GM19455 (cell line): ENCODE data around the gene CD14.
"Not testable (repeated sequence)": the region's sequence is repeated elsewhere in the genome, so short reads cannot be mapped to it uniquely, and the experiment has no call there.

Source experiments
- ATAC-seq: cut with Tn5 transposase; IDR thresholded peaks from one replicate; pipeline ENCODE4 v1.9.1; 2021; ENCODE audit not compliant: unreplicated experiment

The CD14 gene

DNA sequence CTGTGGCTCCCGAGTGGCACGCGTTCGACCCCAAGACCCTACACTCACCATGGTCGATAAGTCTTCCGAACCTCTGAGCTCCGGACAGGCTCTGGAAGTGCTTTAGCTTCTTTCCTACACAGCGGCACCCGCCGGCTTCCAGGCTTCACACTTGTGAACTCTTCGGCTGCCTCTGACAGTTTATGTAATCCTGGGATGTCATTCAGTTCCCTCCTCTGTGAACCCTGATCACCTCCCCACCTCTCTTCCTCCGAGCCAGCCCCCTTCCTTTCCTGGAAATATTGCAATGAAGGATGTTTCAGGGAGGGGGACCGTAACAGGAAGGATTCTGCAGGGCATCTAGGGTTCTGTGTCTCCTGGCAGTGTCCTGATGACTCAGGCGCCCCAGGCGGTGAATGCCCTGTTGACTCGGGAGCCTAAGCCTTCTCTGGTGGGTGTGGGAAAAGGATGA is at the start of gene CD14:
TSS of gene CD14 (minus strand) at position 155 of the 451 bp plus-strand sequence. CDS start at position 51, 104 bp downstream.
- ATAC-seq: peak; percentile 31

DNA sequence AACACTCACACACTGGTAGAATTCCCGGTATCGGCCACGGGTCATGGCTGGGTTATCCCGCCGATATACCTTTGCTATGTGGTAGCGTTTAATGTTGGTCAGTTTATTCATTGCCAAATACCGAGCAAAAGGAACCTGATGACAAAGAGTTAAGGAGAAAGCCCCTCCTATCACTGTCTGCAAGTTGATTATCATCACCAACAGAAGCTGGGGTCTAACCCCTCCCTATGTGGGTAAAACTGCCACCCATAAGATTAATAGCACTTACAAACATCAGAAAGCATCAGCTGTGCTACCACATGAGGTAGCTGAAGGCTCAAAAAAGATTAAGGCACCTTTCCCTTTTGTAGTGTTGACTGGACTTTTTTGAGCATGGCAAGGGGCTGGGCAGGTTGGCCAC is 46.0 kb upstream of the CD14 start:
- ATAC-seq: no peak

DNA sequence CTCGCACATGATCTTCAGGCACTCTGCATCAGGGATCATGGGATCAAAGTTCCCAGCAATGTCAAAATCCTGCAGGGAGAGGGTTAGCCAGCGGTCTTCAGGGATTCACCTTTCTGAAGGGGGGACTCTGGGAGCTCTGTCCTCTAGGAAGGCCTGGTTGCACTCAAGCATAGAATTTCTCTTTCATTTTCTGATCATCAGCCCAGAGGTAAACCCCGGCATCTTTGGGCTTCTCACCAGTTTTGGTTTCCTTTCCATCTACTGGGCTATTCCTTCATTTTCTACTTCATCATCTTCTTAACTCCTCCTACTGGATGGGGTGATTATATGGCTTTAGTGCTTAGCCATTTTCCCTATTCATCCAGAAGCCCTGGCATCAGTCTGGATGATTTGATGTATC is 45.0 kb upstream of the CD14 start:
- no peak for ATAC-seq

DNA sequence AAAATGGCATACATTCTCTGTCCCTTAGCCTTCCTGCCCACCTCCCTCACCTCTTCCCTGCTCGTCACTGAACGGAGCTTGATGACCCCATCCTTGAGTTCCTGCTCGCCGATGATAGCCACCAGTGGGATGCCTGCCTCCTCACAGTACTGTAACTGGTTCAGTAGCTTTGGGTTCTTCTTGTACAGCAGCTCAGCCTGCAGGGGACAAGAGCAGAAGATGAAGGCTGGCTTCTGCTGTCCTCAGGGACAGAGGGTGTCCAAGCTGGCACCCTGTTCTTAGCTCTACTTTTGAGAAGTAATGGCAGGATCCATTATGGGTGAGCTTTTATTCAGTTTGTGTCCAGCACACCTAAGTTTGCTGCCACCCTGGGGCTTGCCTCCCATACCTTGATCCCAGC is 41.7 kb upstream of the CD14 start:
- ATAC-seq: no peak

DNA sequence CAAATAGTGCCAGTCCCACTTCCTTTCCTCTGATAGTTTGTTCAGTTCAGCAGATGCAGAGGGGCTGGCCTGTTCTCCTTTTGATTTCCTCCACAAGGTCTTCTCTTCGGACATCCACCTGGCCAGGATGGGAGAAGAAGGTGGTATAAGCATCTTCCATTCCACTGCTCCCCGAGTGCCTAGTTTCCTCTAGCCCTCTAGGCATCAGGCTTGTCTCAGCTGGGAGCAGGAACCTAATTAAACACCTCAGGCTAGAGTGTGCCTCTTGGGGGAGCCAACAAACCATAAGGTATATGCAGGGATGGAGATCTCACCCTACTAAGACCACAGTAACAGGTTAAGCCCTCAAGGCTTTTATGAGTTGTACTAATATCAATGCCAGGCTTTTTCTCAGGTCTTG is 41.2 kb upstream of the CD14 start:
- no peak for ATAC-seq

DNA sequence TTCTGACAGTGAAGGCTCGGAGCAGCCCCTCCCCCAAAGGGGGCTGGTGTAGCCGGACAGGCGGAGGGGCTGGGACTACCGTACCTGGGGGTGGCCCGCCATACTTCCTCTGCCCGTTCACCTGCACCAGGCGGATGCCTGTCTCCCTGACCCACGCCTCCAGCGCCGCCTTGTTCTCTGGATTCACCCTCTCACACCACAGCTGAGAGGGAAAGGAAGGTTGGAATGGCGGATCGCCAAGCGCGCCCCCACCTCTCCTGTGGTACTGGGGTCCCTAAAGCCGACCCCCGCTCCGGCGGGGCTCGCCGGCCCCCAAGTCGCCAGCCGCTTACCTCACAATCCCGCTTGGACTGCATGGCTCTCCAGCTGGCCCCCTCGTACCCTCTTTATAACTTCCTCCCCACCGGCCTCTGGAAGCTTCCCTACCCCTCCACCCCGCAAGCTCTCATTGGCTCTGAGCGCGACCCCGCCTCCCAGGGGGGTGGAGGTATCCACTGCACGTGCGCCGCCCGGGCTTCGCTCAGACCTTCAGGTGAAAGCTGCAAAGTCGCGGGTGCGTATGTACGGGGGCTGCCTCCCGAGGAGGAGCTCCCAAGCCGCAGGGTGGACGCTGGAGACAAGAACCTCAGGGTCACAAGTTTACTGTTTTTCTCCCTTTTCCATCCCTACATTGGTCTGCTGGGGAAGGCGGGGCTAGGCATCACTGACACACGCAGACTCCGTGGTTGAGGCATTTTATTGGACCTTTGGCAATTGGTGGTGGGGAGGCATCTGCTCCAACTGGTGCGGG is 40.4 kb upstream of the CD14 start, which contains the start of gene DND1:
TSS of gene DND1 (minus strand) at position 390 of the 790 bp plus-strand sequence. CDS start at position 356, 34 bp downstream.
- ATAC-seq: no peak

DNA sequence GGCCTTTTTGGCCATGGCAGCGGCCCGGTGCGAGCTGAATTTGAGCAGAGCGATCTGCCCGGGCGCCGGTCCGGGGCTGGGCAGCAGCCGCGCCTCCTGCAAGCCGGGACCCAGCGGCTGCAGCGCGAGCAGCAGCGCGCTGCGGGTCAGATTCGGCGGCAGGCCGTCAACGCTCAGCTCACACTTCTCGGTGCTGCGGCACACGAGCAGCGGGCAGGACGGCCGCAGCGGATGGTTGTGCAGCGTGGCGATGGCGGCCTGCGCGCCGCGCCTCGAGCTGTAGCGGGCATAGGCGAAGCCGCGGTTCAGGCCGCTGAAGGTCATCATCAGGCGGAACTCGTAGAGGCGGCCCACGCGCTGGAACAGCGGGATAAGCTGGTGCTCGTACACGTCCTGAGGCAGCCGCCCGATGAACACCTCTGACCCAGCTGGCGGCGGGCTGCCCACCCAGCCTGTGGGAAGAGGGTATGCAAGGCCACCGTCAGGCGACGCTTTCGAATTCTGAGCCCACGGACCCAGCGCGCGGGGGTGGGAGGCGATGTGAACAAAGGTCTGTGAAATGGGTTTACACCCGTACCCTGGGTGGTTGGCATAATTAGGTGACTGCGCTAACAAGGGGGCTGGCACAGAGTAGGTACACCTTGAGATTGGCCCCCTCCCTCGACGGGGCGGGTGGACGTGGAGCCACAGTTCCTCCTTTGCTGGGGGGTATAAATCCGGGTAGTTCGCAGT is 39.6 kb upstream of the CD14 start:
- no peak for ATAC-seq

DNA sequence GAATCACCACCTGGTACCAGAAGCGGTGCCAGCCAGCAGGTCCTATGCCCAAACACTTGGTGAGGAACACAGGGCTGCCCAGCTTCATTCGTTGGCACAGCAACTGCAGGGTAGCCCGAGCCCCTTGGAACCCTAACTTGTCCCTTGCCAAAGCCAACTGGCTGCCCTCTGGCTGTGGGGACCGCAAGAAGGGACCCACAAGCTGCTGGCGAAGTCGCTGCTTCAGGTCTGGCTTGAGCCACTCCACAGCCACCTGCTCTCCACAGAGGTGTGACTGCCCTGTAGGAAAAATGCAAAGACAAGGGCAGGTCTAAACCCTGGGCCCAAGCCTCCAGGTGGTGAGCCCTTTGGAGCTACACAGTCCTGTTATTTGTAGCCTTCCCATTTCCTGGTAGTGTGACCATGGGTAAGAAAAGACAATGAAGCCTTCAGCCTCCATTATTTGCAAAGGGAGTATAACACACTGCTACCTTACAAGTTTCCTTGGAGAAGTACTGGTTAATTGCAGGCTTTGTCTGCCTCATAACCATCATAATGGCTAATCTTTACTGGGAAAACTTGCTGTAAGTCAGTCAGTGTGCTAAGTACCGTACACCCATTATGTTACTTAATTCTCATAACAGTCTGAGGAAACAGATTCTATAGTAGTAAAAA is 38.6 kb upstream of the CD14 start:
- ATAC-seq: no peak

DNA sequence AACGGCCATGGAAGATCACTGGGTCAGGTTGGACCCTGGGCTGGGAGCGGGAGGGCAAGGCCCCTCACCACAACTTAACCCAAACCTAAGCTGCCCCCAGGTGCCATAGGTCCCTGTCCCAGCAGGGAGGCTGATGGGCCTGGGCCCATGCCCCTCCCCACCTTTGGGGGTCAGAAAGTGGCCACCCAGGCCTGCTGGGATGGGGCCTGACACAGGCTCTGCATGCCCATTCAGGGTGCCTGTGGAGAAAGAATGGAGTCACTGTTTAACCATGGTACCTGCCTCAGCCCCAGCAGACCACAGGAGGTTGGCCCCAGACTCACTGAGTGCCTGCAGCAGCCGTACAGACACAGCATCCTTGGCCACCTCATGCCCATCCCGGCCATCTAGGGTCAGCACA is 38.1 kb upstream of the CD14 start:
- not testable (repeated sequence) for ATAC-seq

DNA sequence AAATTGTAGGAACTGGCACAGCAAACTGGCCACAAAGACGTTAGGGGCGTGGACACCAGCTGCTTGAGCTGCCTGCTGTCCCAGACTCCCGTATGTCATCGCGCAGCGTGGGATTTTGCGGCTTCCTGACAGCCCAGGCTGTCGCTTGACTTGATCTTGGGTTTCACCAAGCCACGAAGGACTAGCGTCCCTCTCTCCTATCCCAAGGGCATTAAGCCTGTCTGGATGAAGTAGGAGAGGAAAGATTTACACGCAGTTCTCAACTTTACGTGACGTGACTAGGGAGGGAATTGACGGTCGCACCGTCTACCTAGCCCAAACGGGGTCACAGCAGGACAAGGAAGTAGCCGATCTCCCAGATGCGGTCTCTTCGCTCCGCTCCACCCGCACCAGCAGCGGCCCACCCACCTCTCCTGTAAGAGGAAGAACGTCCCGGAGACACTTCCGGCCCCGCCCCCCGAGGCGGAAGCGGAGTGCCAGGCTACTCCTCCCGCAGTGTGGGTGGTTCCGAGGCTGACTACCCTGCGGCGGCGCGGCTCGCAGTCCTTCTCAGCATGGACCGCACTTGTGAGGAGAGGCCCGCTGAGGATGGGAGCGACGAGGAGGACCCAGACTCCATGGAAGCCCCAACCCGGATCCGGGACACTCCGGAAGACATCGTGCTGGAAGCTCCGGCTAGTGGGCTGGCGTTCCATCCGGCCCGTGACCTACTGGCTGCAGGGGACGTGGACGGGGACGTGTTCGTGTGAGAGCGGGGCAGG is 31.6 kb upstream of the CD14 start, which contains the start of gene WDR55:
TSS of gene WDR55 (plus strand) at position 546 of the 761 bp plus-strand sequence. CDS start at position 555, 9 bp downstream.
- ATAC-seq: peak; percentile 97

DNA sequence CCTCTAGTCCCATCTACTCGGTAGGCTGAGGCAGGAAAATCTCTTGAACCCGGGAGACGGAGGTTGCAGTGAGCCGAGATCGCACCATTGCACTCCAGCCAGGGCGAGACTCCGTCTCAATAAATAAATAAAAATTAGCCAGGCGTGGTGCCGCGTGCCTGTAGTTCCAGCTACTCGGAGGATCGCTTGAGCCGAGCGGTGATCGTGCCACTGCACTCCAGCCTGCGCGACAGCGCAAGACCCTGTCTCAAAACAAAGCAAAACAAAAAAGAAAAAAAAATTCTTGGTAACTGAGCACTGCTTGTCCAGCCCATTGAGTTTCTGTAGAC is 31.0 kb upstream of the CD14 start:
- ATAC-seq: no peak

DNA sequence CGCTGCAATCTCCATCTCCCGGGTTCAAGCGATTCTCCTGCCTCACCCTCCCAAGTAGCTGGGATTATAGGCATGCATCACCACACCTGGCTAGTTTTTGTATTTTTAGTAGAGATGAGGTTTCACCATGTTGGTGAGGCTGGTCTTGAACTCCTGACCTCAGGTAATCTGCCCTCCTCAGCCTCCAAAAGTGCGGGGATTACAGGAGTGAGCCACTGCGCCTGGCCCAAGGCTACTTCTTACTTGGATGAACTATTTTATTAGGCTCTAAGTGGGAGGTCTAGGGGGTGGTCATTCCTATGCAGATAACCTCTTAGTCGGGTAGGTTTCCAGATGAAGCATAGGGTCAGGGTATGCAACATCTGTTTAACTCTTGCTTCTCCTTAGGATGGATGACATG is 27.4 kb upstream of the CD14 start:
- ATAC-seq: not testable (repeated sequence)

DNA sequence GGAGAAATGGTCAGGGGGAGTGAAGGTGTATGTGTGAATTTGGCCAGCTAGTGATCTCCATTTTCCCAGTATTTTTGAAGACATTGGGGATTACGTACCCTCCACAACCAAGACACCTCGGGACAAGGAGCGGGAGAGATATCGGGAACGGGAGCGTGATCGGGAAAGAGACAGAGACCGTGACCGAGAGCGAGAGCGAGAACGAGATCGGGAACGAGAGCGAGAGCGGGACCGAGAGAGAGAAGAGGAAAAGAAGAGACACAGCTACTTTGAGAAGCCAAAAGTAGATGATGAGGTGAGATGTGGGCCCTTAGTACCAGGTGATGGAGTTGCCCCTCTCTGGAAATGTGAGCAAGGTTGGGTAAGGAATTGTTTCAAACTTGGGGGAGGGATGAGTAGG is 25.9 kb upstream of the CD14 start:
- ATAC-seq: no peak

DNA sequence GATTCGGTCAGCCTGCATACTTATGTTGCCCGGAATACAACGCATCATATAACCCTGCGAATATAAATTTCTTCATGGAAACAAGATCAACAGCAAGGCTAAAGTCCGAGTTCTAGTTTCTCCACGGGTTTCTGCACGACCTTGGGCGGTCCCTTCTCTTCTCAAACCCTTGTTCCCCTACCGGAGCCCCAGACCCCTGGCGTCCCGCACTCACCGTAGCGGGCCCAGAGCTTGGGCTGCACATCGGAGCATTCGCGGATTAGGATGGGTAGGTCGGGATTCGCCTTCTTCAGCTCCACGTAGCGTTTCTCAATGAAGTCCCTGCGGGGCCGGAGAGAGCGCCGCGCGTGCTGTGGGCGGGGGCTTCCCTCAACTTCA is 14.1 kb upstream of the CD14 start:
- ATAC-seq: peak; percentile 47

DNA sequence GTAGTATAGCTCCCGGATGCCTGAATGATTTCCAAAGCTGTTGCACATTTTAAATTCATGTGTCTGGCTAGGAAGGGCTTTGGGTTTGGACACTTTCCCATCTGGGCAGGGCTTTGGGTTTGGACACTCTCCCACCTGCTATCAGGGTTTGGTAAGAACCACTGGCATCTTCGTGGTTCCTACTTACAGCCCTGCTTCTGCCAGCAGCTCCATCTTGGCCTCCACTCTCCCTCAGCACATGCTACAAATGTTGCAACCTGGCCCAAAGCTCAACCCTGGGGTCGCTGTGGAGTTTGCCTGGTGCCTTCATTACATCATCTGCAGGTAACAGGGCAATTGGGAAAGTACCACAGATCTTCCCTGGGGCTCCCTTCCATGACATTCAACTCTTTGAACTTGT is 9.7 kb upstream of the CD14 start:
- no peak for ATAC-seq

DNA sequence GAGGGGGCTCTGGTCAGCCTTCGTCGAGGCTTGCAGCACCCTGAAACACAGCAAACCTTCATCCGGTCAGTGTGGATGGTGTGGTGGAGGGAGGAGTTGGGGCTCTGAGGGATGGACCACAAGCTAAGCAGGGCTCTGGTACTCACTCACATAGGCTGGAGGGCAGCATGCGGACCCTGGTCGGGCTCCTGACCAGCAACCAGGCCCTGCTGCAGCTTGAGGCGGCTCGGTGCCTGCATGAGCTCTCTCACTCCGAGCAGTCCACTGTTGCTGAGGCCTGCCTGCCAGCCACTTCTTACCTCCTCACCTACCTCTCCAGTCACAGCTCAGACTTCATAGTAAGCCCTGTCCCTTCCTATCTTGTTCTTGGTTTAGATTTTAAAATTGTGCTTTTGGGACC is 8.7 kb upstream of the CD14 start:
- ATAC-seq: no peak

DNA sequence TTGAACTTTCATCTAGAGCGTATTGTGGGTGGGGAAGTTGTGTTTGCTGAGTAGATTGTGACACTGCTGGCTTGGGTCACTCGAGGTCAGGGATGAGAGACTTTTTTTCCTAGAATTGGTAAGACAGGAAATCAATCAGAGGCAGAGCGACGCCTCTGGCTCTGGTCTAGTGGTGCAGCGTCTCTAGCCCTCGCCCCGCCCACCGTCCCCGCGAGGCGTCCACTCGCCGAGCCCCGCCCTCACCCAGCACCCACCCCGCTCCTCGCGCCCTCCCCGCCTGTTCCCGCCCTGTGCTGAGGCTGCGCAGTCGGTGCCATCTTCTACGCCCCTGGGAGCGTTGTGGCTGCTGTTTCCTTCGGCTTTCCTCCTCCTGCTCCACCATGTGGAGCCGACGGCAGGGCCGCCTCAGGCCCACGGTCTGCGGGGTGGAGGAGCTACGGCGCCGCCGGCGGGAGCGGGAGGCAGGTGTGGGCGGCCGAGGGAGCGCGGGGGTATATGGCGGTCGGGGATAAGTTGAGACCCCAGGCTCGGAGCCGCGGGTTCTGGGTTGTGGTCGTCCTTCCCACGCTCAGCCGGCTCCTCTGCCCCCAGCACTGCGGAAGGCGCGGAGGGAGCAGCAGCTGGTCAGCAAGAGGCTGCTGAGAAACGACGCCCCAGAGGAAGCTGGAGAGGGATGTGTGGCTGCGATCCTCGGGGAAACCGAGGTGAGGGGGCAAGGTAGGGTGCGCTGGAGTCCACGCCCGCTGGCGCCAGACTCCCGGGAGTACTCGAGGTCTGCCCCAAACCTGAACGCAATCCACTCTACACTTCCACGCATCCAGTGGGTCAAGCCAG is 6.4 kb upstream of the CD14 start, which contains the start of gene TMCO6:
TSS of gene TMCO6 (plus strand) at position 304 of the 834 bp plus-strand sequence. CDS start at position 381, 77 bp downstream.
- peak; percentile 91 for ATAC-seq

DNA sequence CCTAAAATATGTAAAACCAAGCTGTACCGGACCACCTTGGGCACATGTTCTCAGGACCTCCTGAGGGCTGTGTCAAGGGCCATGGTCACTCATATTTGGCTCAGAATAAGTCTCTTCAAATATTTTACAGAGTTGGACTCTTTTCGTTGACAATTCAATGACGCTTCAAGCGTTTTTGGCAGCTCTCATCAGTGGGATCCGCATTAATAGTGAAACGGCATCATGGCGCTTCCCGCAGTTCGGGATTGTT is 5.8 kb upstream of the CD14 start:
- not testable (repeated sequence) for ATAC-seq

DNA sequence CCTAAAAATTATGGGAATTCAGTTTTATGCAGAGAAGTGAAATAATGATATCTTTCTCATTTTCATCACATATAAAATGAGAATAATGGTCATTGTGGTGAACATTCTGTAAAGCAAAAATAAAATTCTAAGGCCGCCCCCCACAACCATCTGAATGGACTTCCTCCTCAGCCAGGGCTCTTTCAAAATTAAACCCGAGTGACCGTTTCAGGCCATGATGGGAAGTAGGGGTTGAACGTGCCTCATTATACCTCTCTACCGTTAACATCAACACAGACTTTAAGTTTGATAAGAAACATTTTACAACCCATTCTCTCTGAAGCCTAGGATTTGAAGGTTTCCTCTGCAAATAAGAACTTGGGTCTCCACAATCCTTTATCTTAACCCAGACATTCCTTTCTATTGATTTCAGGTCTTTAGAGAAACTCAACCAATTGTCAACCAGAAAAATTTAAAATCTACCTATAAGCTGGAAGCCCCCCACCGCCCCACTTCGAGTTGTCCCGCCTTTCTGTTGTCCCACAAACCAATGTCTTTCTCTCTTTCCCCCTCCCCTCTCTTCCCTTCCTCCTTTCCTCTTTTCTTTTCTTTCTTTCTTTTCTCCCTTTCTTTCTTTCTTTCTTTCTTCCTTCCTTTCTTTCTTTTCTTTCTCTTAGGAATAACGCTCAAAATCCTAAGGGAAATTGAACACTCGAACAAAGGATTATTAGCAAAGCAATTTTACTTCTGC is 4.6 kb upstream of the CD14 start:
- no peak for ATAC-seq
